CD4-positive, CD25-positive, alpha-beta regulatory T cell (primary cell): ENCODE results near the gene GALNS. TPM values are rescaled to one million over a fixed set of nuclear protein-coding genes. Genes with fewer than 3 reads are reported as not detected.
"Not testable (repeated sequence)": the region's sequence is repeated elsewhere in the genome, so short reads cannot be mapped to it uniquely, and the experiment has no call there.

Source experiments
- ATAC-seq, 2 donors: fragments of 150-1000 bp; cut with Tn5 transposase; one replicate each; pipeline ENCODE4 v1.10.0; 2021; ENCODE audit warnings: low read depth in 2 of 2, moderate number of reproducible peaks in 2 of 2, moderate library complexity in 1 of 2
- DNase-seq, 3 donors: peaks; one replicate each; pipeline versions ENCODE4 v3.0.0 to v3.0.0-alpha.2; 2012 to 2022; ENCODE audit warnings: mixed read lengths in 1 of 3
- H3K27ac ChIP-seq: one replicate; pipeline ENCODE4 v1.7.0; 2013; ENCODE audit warnings: mild to moderate bottlenecking, low read length; ENCODE audit not compliant: insufficient read depth, poor library complexity, severe bottlenecking
- H3K27me3 ChIP-seq: one replicate; pipeline ENCODE4 v1.7.0; 2013; ENCODE audit warnings: low read length; ENCODE audit not compliant: control insufficient read depth, insufficient read depth
- H3K36me3 ChIP-seq: one replicate; pipeline ENCODE4 v1.7.0; 2013; ENCODE audit warnings: mild to moderate bottlenecking, low read length, moderate library complexity; ENCODE audit not compliant: control insufficient read depth, insufficient read depth
- H3K4me1 ChIP-seq: 2 replicates; pipeline ENCODE4 v1.7.0; 2013; ENCODE audit warnings: mild to moderate bottlenecking, low read length; ENCODE audit not compliant: insufficient read depth, control insufficient read depth, poor library complexity, severe bottlenecking
- H3K4me3 ChIP-seq: one replicate; pipeline ENCODE4 v1.7.0; 2013; ENCODE audit warnings: low read depth, mild to moderate bottlenecking, low read length, moderate library complexity
- H3K9me3 ChIP-seq, 2 experiments: 1 replicate in 1 of 2; 2 replicates in 1 of 2; pipeline ENCODE4 v1.7.0; 2013; ENCODE audit warnings: low read length in 2 of 2, mild to moderate bottlenecking in 1 of 2, moderate library complexity in 1 of 2; ENCODE audit not compliant: control insufficient read depth in 2 of 2
- H3K27ac Mint-ChIP-seq, 3 donors: one replicate each; pipeline ENCODE4 v1.8.0; 2020 to 2022; ENCODE audit warnings: mild to moderate bottlenecking in 3 of 3, mixed read lengths in 3 of 3, moderate library complexity in 2 of 3
- H3K27me3 Mint-ChIP-seq: one replicate; pipeline ENCODE4 v1.8.0; 2022; ENCODE audit warnings: mild to moderate bottlenecking, mixed read lengths
- H3K36me3 Mint-ChIP-seq: one replicate; pipeline ENCODE4 v1.8.0; 2020; ENCODE audit warnings: mixed read lengths
- H3K4me1 Mint-ChIP-seq, 4 donors: one replicate each; pipeline ENCODE4 v1.8.0; 2020 to 2022; ENCODE audit warnings: mixed read lengths in 4 of 4, mild to moderate bottlenecking in 1 of 4
- H3K4me3 Mint-ChIP-seq, 4 donors: one replicate each; pipeline ENCODE4 v1.8.0; 2020 to 2022; ENCODE audit warnings: mild to moderate bottlenecking in 4 of 4, mixed read lengths in 4 of 4, moderate library complexity in 3 of 4
- H3K9me3 Mint-ChIP-seq, 7 donors: one replicate each; pipeline ENCODE4 v1.8.0; 2020 to 2022; ENCODE audit warnings: mixed read lengths in 7 of 7, mild to moderate bottlenecking in 3 of 7, moderate library complexity in 2 of 7
- polyA plus RNA-seq, 4 donors: library from polyadenylated mRNA; unstranded; fragments of 300-500 nt; fragmentation: Illumina TruSeq; gene quantifications; one replicate each; pipeline ENCODE4 v1.2.3, GENCODE V29; 2021
- total RNA-seq: library from RNA; stranded (reverse); gene quantifications from one replicate; pipeline ENCODE4 v1.2.3, GENCODE V29; 2022

GALNS gene
- total and polyA plus RNA-seq, 5 donors from 2014 or later: 8.1 to 63.1 (median 12.5) TPM

- no peak for ATAC-seq
- Histone ChIP-seq H3K36me3 (no peaks in the 10 kb centered on the region), H3K27me3 (no peaks in the 10 kb centered on the region), H3K9me3 (no peaks in the 10 kb centered on the region), H3K27ac (peak overlapping the region; percentile 47), H3K4me1 (peaks cover 57% of the 10 kb centered on the region), H3K4me3 (no peak overlapping the region)
- peaks cover 4% of the 10 kb centered on the region for H3K27me3 Mint-ChIP-seq
- peak overlapping the region in 3 of 4 donors; percentile 39 to 79 (median 65) for H3K4me3 Mint-ChIP-seq
- peaks cover 0 to 61% (median 26%) of the 10 kb centered on the region in 4 donors for H3K4me1 Mint-ChIP-seq
- no peaks in the 10 kb centered on the region for H3K36me3 Mint-ChIP-seq
- DNase-seq: no peak
- H3K27ac Mint-ChIP-seq: peak overlapping the region in 2 of 3 donors; percentile 78 to 83
- no peaks in the 10 kb centered on the region for H3K9me3 Mint-ChIP-seq
Measured at GRCh38 chr16:88792668-88793250, 64.0 kb downstream of the GALNS start.

- peak overlapping the region; percentile 47 for H3K27ac ChIP-seq
- H3K27me3 Mint-ChIP-seq: peaks cover 4% of the 10 kb centered on the region
Measured at GRCh38 chr16:88792078-88792550, 64.6 kb downstream of the GALNS start.

GRCh38 chr16:88790312-88791211 lies 66.2 kb downstream of the GALNS start:
- H3K9me3 Mint-ChIP-seq: no peaks in the 10 kb centered on the region
- H3K27ac Mint-ChIP-seq: peak overlapping the region; percentile 67 to 81 (median 76)
- ATAC-seq: peak; percentile 72 to 75
- peak; percentile 30 to 84 (median 49) for DNase-seq
- Histone ChIP-seq H3K4me1 (peaks cover 59% of the 10 kb centered on the region), H3K36me3 (no peaks in the 10 kb centered on the region), H3K27me3 (no peaks in the 10 kb centered on the region), H3K9me3 (no peaks in the 10 kb centered on the region), H3K4me3 (peak overlapping the region; percentile 55), H3K27ac (peak overlapping the region; percentile 72)
- peaks cover 4% of the 10 kb centered on the region for H3K27me3 Mint-ChIP-seq
- H3K36me3 Mint-ChIP-seq: no peaks in the 10 kb centered on the region
- peaks cover 0 to 57% (median 24%) of the 10 kb centered on the region in 4 donors for H3K4me1 Mint-ChIP-seq
- H3K4me3 Mint-ChIP-seq: peak overlapping the region; percentile 50 to 81 (median 70)

More at GRCh38 chr16:88792078-88792550, 64.6 kb downstream of the GALNS start:
- Mint-ChIP-seq H3K36me3 (no peaks in the 10 kb centered on the region), H3K4me3 (peak overlapping the region in 1 of 4 donors; percentile 38), H3K9me3 (no peaks in the 10 kb centered on the region), H3K4me1 (peaks cover 0 to 61% (median 27%) of the 10 kb centered on the region in 4 donors), H3K27ac (peak overlapping the region in 2 of 3 donors; percentile 78 to 83)
- ATAC-seq (no peak), DNase-seq (no peak)
- H3K9me3 ChIP-seq: no peaks in the 10 kb centered on the region
- H3K27me3 ChIP-seq: no peaks in the 10 kb centered on the region
- H3K4me1 ChIP-seq: peaks cover 57% of the 10 kb centered on the region
- H3K4me3 ChIP-seq: no peak overlapping the region
- H3K36me3 ChIP-seq: no peaks in the 10 kb centered on the region

- Mint-ChIP-seq H3K36me3 (no peaks in the 10 kb centered on the region), H3K4me1 (peaks cover 0 to 47% (median 20%) of the 10 kb centered on the region in 4 donors), H3K9me3 (no peaks in the 10 kb centered on the region), H3K4me3 (peak overlapping the region in 3 of 4 donors; percentile 50 to 81 (median 71)), H3K27me3 (peaks cover 2% of the 10 kb centered on the region), H3K27ac (peak overlapping the region in 2 of 3 donors; percentile 20 to 67)
- H3K9me3 ChIP-seq: no peaks in the 10 kb centered on the region
- no peaks in the 10 kb centered on the region for H3K27me3 ChIP-seq
- H3K36me3 ChIP-seq: no peaks in the 10 kb centered on the region
- DNase-seq (no peak), ATAC-seq (no peak)
- no peak overlapping the region for H3K27ac ChIP-seq
- H3K4me3 ChIP-seq: no peak overlapping the region
- H3K4me1 ChIP-seq: peaks cover 51% of the 10 kb centered on the region
Measured at GRCh38 chr16:88789594-88789993, 67.2 kb downstream of the GALNS start.

- not testable (repeated sequence) for H3K27me3 Mint-ChIP-seq, H3K36me3 Mint-ChIP-seq, H3K9me3 Mint-ChIP-seq, ATAC-seq, H3K36me3 ChIP-seq, H3K4me3 Mint-ChIP-seq, H3K9me3 ChIP-seq, H3K27ac ChIP-seq, H3K4me3 ChIP-seq, DNase-seq, H3K27me3 ChIP-seq
- peak overlapping the region in 1 of 3 donors; percentile 63 for H3K27ac Mint-ChIP-seq
- H3K4me1 Mint-ChIP-seq: peaks cover 0 to 40% (median 19%) of the 10 kb centered on the region in 4 donors
- H3K4me1 ChIP-seq: peaks cover 49% of the 10 kb centered on the region
Measured at GRCh38 chr16:88788749-88789148, 68.0 kb downstream of the GALNS start.

- H3K36me3 Mint-ChIP-seq: no peaks in the 10 kb centered on the region
- Histone ChIP-seq H3K27ac (no peak overlapping the region), H3K36me3 (no peaks in the 10 kb centered on the region), H3K4me3 (no peak overlapping the region), H3K27me3 (no peaks in the 10 kb centered on the region), H3K4me1 (peaks cover 49% of the 10 kb centered on the region), H3K9me3 (no peaks in the 10 kb centered on the region)
- DNase-seq: no peak
- no peak for ATAC-seq
- peak overlapping the region in 1 of 3 donors; percentile 75 for H3K27ac Mint-ChIP-seq
- H3K27me3 Mint-ChIP-seq: no peaks in the 10 kb centered on the region
- H3K4me1 Mint-ChIP-seq: peaks cover 0 to 39% (median 25%) of the 10 kb centered on the region in 4 donors
- peak overlapping the region in 2 of 4 donors; percentile 71 to 80 for H3K4me3 Mint-ChIP-seq
- no peaks in the 10 kb centered on the region for H3K9me3 Mint-ChIP-seq
Measured at GRCh38 chr16:88787579-88788314, 69.0 kb downstream of the GALNS start.
